Stimulated activated CD4-positive, alpha-beta T cell treated with anti-CD3 and anti-CD28 coated beads, Interleukin-1b, Interleukin-23, amount 100 ng/mL, for 4 hours (primary cell): ENCODE data around the gene GARS1.

ENCODE experiments used
- DNase-seq, 2 donors: peaks; one replicate each; pipeline ENCODE4 v3.0.0-alpha.2; 2020; ENCODE audit warnings: low read depth in 2 of 2

GARS1 gene

GRCh38 chr7:30681815-30682211, 87.1 kb downstream of the GARS1 start:
- no peak for DNase-seq

- peak; percentile 5 to 21 for DNase-seq
Measured at GRCh38 chr7:30682212-30683083, 87.8 kb downstream of the GARS1 start, which contains the start of gene CRHR2. Gene CRHR2, minus strand, starts transcription at chr7:30682456. Its CDS starts 176 bp downstream, at chr7:30682280.

- DNase-seq = no peak
Measured at GRCh38 chr7:30683306-30683705, 88.6 kb downstream of the GARS1 start.
